Melanocyte of skin (primary cell): ENCODE results near the gene PIP. TPM values are rescaled to one million over a fixed set of nuclear protein-coding genes. Genes with fewer than 3 reads are reported as not detected.

ENCODE experiments used
- total RNA-seq, 2 donors: library from RNA; depleted of rRNA; stranded (reverse); fragments of >200 nt; gene quantifications; 2 replicates each; pipeline ENCODE4 v1.2.3, GENCODE V29; 2012

PIP gene, protein sequence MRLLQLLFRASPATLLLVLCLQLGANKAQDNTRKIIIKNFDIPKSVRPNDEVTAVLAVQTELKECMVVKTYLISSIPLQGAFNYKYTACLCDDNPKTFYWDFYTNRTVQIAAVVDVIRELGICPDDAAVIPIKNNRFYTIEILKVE
- not detected for total RNA-seq

DNA sequence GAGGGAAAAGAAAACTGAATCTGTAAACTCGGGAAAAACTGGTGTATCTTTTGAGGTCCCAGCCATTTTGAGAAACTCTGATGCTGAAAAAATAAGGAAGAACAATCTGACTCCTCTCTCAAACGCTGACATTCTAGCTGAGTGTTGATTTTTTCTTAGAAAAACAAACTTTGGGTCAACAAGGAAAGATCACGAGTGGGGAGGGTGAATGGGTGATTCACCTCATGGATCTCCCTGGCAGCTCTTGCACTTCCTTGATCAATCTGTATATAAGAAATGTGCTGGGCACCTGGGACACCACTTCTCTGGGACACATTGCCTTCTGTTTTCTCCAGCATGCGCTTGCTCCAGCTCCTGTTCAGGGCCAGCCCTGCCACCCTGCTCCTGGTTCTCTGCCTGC lies at the start of gene PIP:
Gene PIP, plus strand, starts transcription at position 297 of the 400 bp plus-strand sequence. Its CDS starts 40 bp downstream, at position 337.

DNA sequence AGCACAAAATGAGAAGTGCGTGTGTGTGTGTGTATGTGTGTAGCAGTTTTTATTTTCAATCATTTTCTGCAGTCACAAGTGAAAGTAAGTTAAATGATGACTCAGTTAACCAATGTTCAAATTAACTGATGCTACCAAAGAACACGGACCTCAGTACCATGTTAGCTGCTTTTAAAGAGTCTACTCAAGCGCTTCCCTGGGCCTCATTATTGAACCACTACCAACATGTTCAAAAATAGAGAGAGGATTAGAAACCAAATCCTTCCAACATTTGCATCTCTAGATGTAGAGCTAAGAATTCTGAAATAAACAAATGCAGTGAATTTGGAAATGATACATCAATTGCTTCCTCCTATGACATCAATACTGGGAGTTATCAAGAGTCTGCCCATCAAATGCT lies 51.1 kb downstream of the PIP start, which contains the start of gene TAS2R39:
Gene TAS2R39, plus strand, starts transcription at position 396 of the 400 bp plus-strand sequence. Its CDS starts 0 bp downstream, at position 396.

Other genes starting within 250 kb of the PIP start
- gene TRPV6, start 246.3 kb upstream of the PIP start, total RNA-seq, result not detected
- gene TRPV5, start 198.3 kb upstream of the PIP start, total RNA-seq, result not detected
- gene LLCFC1, start 192.6 kb upstream of the PIP start, total RNA-seq, result not detected
- under 1 TPM in 1 of 2 donors, not detected in 1; 0.34 TPM for gene KEL, start 169.7 kb upstream of the PIP start, total RNA-seq
- under 1 TPM in 1 of 2 donors, not detected in 1; 0.34 TPM for gene OR9A2, start 104.9 kb upstream of the PIP start, total RNA-seq
- not detected for gene OR6V1, start 79.7 kb upstream of the PIP start, total RNA-seq
- gene TAS2R39, start 51.3 kb downstream of the PIP start, total RNA-seq, result not detected
- gene TAS2R40, start 90.0 kb downstream of the PIP start, total RNA-seq, result not detected
- 10 to 100 TPM; 88.9 to 90.9 TPM for gene GSTK1, start 131.4 kb downstream of the PIP start, total RNA-seq
- not detected for gene TMEM139, start 152.9 kb downstream of the PIP start, total RNA-seq
- gene CASP2, start 156.3 kb downstream of the PIP start, total RNA-seq, result 10 to 100 TPM; 11.0 to 20.6 TPM
- not detected for gene CLCN1, start 184.0 kb downstream of the PIP start, total RNA-seq
- gene FAM131B, start 230.6 kb downstream of the PIP start, total RNA-seq, result not detected
- 10 to 100 TPM; 10.7 to 18.3 TPM for gene ZYX, start 249.3 kb downstream of the PIP start, total RNA-seq